Tibial nerve (tissue), 4 donors: ENCODE results near the gene MPZL3.

Experiments used
- CTCF ChIP-seq, 5 experiments: fragments of 200-600 bp in 3 of 5; fragments of 450-650 bp in 2 of 5; sonication (generic) in 3 of 5; IDR thresholded peaks; one replicate each; pipeline ENCODE4 v1.5.1; 2016 to 2019; ENCODE audit warnings: antibody characterized with exemption in 5 of 5, mild to moderate bottlenecking in 3 of 5, moderate library complexity in 2 of 5
- EP300 ChIP-seq, 2 donors: sonication (generic); formaldehyde crosslinking; IDR thresholded peaks; one replicate each; pipeline ENCODE4 v1.6.1; 2017; ENCODE audit warnings: antibody characterized with exemption in 2 of 2, mild to moderate bottlenecking in 1 of 2
- POLR2A ChIP-seq, 2 donors: fragments of 450-650 bp; IDR thresholded peaks; one replicate each; pipeline ENCODE4 v1.6.1; 2017; ENCODE audit warnings: antibody characterized with exemption in 2 of 2, mild to moderate bottlenecking in 2 of 2, moderate library complexity in 2 of 2

- TF ChIP-seq CTCF (IDR thresholded peaks at IDR 0.05): no peak
- TF ChIP-seq POLR2A (IDR thresholded peaks at IDR 0.05): no peak
- TF ChIP-seq EP300 (IDR thresholded peaks at IDR 0.05): no peak
Observed at GRCh38 chr11:118223992-118224391, 28.2 kb downstream of the MPZL3 start.
